Esophagus muscularis mucosa (tissue), 4 donors: ENCODE results near the gene BET1L. TPM values are rescaled to one million over a fixed set of nuclear protein-coding genes. Genes with fewer than 3 reads are reported as not detected.
A peak's percentile ranks its signal among the peaks of the same experiment; 100 is the strongest.

Experiments
- DNase-seq: peaks from one replicate; pipeline ENCODE4 v3.0.0-alpha.2; 2017; ENCODE audit errors: extremely low spot score
- H3K27ac ChIP-seq, 4 donors: fragments of 200-600 bp; sonication (generic); replicated peaks in 1 of 4; 1 replicate in 3 of 4; 2 replicates in 1 of 4; pipeline ENCODE4 v1.5.1; 2016 to 2019; ENCODE audit warnings: mild to moderate bottlenecking in 1 of 4
- H3K27me3 ChIP-seq, 4 donors: fragments of 200-600 bp; sonication (generic); one replicate each; pipeline versions ENCODE4 v1.5.1 to v1.6.0; 2016 to 2019
- H3K36me3 ChIP-seq, 4 donors: fragments of 200-600 bp; sonication (generic); one replicate each; pipeline ENCODE4 v1.5.1; 2016 to 2019
- H3K4me1 ChIP-seq, 4 donors: fragments of 200-600 bp; sonication (generic); one replicate each; pipeline ENCODE4 v1.5.1; 2016 to 2019
- H3K4me3 ChIP-seq, 4 donors: fragments of 200-600 bp; sonication (generic); 1 replicate in 2 of 4; 2 replicates in 2 of 4; pipeline ENCODE4 v1.5.1; 2016 to 2019; ENCODE audit warnings: mild to moderate bottlenecking in 4 of 4, moderate library complexity in 1 of 4
- H3K9me3 ChIP-seq, 4 donors: fragments of 200-600 bp; sonication (generic); 1 replicate in 3 of 4; 2 replicates in 1 of 4; pipeline ENCODE4 v1.5.1; 2016 to 2019
- EP300 ChIP-seq: sonication (generic); formaldehyde crosslinking; IDR thresholded peaks from one replicate; pipeline ENCODE4 v1.6.1; 2017; ENCODE audit warnings: antibody characterized with exemption
- POLR2A ChIP-seq: fragments of 450-650 bp; IDR thresholded peaks from one replicate; pipeline ENCODE4 v1.6.1; 2017; ENCODE audit warnings: antibody characterized with exemption, moderate library complexity, mild to moderate bottlenecking, low read depth
- POLR2AphosphoS5 ChIP-seq, 2 donors: sonication (generic); formaldehyde crosslinking; IDR thresholded peaks; one replicate each; pipeline ENCODE4 v1.6.1; 2017; ENCODE audit warnings: antibody characterized with exemption in 2 of 2
- WGBS: methylation state at CpG from one replicate; pipeline ENCODE4 v1.1.5; 2018; 5-methylcytosine and 5-hydroxymethylcytosine counted together
- intact Hi-C: fragments of 100-400 bp; cut with DNase I; formaldehyde crosslinking; loops from one replicate; pipeline ENCODE4 v1.15.1; 2023
- total RNA-seq, 4 donors: library from RNA; depleted of rRNA; stranded (reverse); fragments of >200 nt; gene quantifications; one replicate each; pipeline versions ENCODE4 v1.1.0 to v1.2.1, GENCODE V29; 2016
- TF ChIP-seq, protein P1 (sequence below), 3 experiments: fragments of 200-600 bp in 2 of 3; fragments of 450-650 bp in 1 of 3; sonication (generic) in 2 of 3; IDR thresholded peaks; one replicate each; pipeline ENCODE4 v1.5.1; 2017 to 2019; ENCODE audit warnings: antibody characterized with exemption in 3 of 3, mild to moderate bottlenecking in 2 of 3, moderate library complexity in 1 of 3

The BET1L gene
- total RNA-seq, 4 donors from 2014 or later, result 16.2 to 32.9 (median 30.5) TPM

DNA sequence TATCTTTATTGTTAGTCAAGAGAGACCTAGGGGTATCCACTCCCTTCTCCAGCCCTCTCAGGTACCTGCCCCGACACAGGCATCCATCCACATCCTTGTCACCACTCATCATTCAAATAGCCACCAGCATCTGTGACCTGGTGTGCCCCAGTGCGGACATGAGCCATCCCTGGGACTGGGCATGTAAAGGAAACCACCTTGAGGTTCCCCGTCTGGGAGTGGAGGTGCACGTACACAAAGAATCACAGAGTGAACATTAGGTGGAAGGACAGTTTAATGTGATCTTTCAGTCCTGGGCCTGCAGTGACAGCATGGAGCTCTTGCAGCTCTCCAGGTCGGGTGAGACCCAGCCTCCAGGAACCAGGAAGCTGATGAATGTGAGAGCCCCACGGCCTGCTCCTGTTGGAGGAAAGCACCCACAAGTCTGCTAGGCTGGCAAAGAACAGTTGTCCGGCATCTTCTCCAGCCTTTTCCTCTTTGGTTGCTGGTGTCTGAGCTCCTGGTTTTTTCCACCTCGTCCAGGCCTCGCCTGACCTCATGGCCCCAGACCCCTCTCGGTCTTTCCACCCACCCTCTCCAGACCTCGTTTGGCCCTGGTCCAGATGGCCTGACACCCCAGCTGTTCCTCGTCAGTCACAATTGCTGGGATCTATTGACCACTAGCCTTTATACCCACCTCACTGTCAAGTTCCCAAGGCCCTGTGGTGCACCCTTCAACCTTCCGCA lies 46.1 kb upstream of the BET1L start:
- Histone ChIP-seq H3K27ac (no peak overlapping the region), H3K4me1 (no peaks in the 10 kb centered on the region), H3K27me3 (no peaks in the 10 kb centered on the region), H3K36me3 (peaks cover 34 to 56% (median 55%) of the 10 kb centered on the region in 4 donors), H3K9me3 (no peaks in the 10 kb centered on the region), H3K4me3 (no peak overlapping the region)
- DNase-seq, result no peak
- TF ChIP-seq POLR2A, result no peak
- no peak for TF ChIP-seq EP300
- no peak for TF ChIP-seq POLR2AphosphoS5 (IDR thresholded peaks at IDR 0.05)
- TF ChIP-seq, protein P1, sequence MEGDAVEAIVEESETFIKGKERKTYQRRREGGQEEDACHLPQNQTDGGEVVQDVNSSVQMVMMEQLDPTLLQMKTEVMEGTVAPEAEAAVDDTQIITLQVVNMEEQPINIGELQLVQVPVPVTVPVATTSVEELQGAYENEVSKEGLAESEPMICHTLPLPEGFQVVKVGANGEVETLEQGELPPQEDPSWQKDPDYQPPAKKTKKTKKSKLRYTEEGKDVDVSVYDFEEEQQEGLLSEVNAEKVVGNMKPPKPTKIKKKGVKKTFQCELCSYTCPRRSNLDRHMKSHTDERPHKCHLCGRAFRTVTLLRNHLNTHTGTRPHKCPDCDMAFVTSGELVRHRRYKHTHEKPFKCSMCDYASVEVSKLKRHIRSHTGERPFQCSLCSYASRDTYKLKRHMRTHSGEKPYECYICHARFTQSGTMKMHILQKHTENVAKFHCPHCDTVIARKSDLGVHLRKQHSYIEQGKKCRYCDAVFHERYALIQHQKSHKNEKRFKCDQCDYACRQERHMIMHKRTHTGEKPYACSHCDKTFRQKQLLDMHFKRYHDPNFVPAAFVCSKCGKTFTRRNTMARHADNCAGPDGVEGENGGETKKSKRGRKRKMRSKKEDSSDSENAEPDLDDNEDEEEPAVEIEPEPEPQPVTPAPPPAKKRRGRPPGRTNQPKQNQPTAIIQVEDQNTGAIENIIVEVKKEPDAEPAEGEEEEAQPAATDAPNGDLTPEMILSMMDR (IDR thresholded peaks at IDR 0.05), result no peak
- intact Hi-C loops, result loop anchor here (5.0 kb wide), 1 partner anchor 109 kb away; no protein-coding TSS in a partner anchor
- WGBS, result 65% methylated on average over 12 of the region's 13 CpGs

DNA sequence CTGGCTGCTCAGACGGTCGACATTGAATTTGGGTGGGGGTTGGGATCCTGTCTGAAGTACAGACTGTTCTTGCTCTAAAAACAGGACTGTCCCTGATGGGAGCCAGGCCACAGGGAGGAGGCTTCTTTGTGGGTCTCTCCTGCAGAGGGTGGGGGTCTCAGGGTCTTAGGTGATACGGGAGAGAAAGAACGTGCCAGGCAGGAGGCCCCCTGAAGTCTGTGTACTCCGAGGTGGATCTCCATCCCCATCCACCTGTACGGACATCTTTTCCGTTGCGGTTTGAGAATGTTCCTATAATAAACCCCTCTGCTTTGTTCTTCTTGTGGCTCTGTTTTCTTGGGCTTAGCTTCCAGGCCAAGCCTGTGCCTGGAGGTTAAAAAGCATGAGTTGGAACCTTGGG lies 45.5 kb upstream of the BET1L start:
- WGBS, result 81% methylated on average over 8 of the region's 8 CpGs

DNA sequence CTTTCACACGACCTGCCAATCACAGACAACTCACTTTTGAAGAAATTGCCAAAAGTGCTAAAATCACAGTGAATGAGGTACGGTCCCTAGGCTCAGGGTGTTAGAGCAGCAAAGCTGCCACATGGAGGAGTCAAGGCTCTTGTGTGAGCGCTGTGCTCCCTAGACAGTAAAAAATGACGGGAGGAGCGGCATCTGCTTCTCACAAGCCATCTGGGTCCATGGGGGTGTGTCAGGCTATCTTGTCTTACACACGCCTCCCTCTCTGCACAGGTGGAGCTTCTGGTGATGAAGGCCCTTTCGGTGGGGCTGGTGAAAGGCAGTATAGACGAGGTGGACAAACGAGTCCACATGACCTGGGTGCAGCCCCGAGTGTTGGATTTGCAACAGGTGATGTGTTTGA lies 44.4 kb upstream of the BET1L start:
- no peak for DNase-seq
- no peak overlapping the region for H3K27ac ChIP-seq
- 73% methylated on average over 10 of the region's 10 CpGs for WGBS
- TF ChIP-seq, protein P1 (IDR thresholded peaks at IDR 0.05), result no peak
- no peak for TF ChIP-seq EP300
- no peak for TF ChIP-seq POLR2AphosphoS5 (IDR thresholded peaks at IDR 0.05)
- TF ChIP-seq POLR2A, result no peak
- no peaks in the 10 kb centered on the region for H3K9me3 ChIP-seq
- H3K4me1 ChIP-seq, result no peaks in the 10 kb centered on the region
- no peak overlapping the region for H3K4me3 ChIP-seq
- no peaks in the 10 kb centered on the region for H3K27me3 ChIP-seq
- H3K36me3 ChIP-seq, result peaks cover 46 to 74% (median 73%) of the 10 kb centered on the region in 4 donors
- intact Hi-C loops, result loop anchor here (5.0 kb wide), 1 partner anchor 111 kb away; no protein-coding TSS in a partner anchor

More for the DNA sequence above, 45.5 kb upstream of the BET1L start:
- DNase-seq, result no peak
- no peaks in the 10 kb centered on the region for H3K4me1 ChIP-seq
- intact Hi-C loops, result loop anchor here (5.0 kb wide), 1 partner anchor 110 kb away; no protein-coding TSS in a partner anchor
- TF ChIP-seq POLR2AphosphoS5 (IDR thresholded peaks at IDR 0.05), result no peak
- no peaks in the 10 kb centered on the region for H3K9me3 ChIP-seq
- H3K27ac ChIP-seq, result no peak overlapping the region
- no peak overlapping the region for H3K4me3 ChIP-seq
- no peaks in the 10 kb centered on the region for H3K27me3 ChIP-seq
- H3K36me3 ChIP-seq, result peaks cover 41 to 63% (median 62%) of the 10 kb centered on the region in 4 donors

DNA sequence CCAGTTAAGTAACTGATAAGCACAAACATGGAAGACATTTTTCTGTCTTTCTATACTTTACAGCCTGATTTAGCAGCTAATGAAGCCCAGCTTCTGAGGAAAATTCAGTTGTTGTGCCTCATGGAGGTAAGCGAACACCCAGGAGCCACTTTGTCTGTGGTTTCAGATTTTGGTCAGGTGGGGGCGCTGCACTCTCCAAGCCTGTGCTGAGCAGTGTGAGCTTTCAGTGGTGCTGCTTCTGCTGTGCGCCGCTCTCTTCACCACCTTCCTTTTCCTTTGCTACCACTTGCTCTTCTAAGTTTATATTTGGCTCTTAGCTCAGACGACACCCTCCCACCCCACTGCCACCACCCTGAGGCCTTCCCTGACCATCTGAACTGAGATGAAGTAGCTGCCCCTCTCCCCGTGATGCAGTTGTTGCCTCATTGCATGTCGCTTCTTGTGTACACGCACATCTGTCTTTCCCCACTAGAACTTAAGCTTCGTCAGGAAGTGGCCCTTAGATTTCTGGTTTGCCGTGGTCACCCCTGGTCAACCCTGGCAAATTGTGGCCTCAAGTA lies 43.6 kb upstream of the BET1L start:
- Histone ChIP-seq H3K4me1 (no peaks in the 10 kb centered on the region), H3K27me3 (no peaks in the 10 kb centered on the region), H3K4me3 (no peak overlapping the region), H3K36me3 (peaks cover 53 to 81% (median 80%) of the 10 kb centered on the region in 4 donors), H3K27ac (peak overlapping the region in 1 of 4 donors; percentile 11), H3K9me3 (no peaks in the 10 kb centered on the region)
- intact Hi-C loops, result loop anchor here (5.0 kb wide), 1 partner anchor 111 kb away; no protein-coding TSS in a partner anchor
- WGBS, result 81% methylated on average over 10 of the region's 10 CpGs
- no peak for DNase-seq
- no peak for TF ChIP-seq EP300
- TF ChIP-seq, protein P1 (IDR thresholded peaks at IDR 0.05), result peak; percentile 56 to 64 (median 58)
- peak in 1 of 2 donors; percentile 27 for TF ChIP-seq POLR2AphosphoS5 (IDR thresholded peaks at IDR 0.05)

DNA sequence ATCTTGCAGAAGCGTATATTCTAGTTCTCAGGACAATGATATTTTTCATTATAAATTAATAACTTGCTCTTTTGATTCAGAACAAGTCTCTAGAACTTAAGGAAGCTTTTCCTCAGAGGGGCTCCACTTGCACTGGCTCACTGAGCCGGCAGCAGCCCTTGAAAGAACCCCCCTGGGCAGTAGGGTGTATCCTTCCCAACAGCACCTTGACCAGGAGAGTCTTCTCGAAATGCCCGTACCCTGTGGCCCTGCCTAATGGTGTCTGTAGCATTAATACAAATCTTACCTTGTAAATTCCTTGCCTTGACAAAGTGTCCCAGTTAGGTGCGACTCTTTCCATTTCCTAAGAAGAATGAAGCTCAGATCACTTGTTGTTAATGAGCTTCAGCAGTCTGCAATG lies 43.1 kb upstream of the BET1L start:
- WGBS, result 85% methylated on average over 5 of the region's 5 CpGs
- peaks cover 57 to 87% (median 85%) of the 10 kb centered on the region in 4 donors for H3K36me3 ChIP-seq
- H3K4me1 ChIP-seq, result no peaks in the 10 kb centered on the region
- H3K9me3 ChIP-seq, result no peaks in the 10 kb centered on the region
- TF ChIP-seq EP300 (no peak), POLR2AphosphoS5 (IDR thresholded peaks at IDR 0.05) (no peak), POLR2A (no peak)
- TF ChIP-seq, protein P1 (IDR thresholded peaks at IDR 0.05), result no peak
- intact Hi-C loops, result loop anchor here (5.0 kb wide), 1 partner anchor 112 kb away; no protein-coding TSS in a partner anchor
- no peaks in the 10 kb centered on the region for H3K27me3 ChIP-seq
- H3K27ac ChIP-seq, result no peak overlapping the region
- H3K4me3 ChIP-seq, result no peak overlapping the region
- no peak for DNase-seq
